ENCODE results near the gene FGA. TPM values are rescaled to one million over a fixed set of nuclear protein-coding genes. Genes with fewer than 3 reads are reported as not detected.

Gene FGA
- total RNA-seq, 1 experiment from 2014 or later: not detected

- CTCF ChIA-PET: interaction anchor here (0.6 kb wide), 2 partner anchors 247 to 1914 kb away, joined by 3 read pairs; no protein-coding TSS in a partner anchor
- POLR2A ChIA-PET (ENCODE audit: unreplicated experiment): no interaction called here
- H3K79me2 ChIP-seq (ENCODE audit: low read depth): no peaks in the 10 kb centered on the region
- TF ChIP-seq CTCF (conservative IDR thresholded peaks at IDR 0.05) (no peak), EZH2 (IDR thresholded peaks at IDR 0.05; ENCODE audit: low read depth) (no peak)
- no TSS peak for BruUV-seq (replicated peaks)
- H3K36me3 ChIP-seq (ENCODE audit: low read depth): no peaks in the 10 kb centered on the region
- no peak overlapping the region for H3K4me2 ChIP-seq
- no peak overlapping the region for H3K27ac ChIP-seq
- intact Hi-C loops (cut with micrococcal nuclease; ENCODE audit: unreplicated experiment): no loop called here
- no peak overlapping the region for H3K4me3 ChIP-seq
- no peaks in the 10 kb centered on the region for H3K4me1 ChIP-seq (replicated peaks; ENCODE audit: insufficient read depth)
- H4K20me1 ChIP-seq (ENCODE audit: insufficient read depth): no peaks in the 10 kb centered on the region
- H3F3A ChIP-seq (ENCODE audit: insufficient read depth, low read depth): no peaks in the 10 kb centered on the region
- DNase-seq: no peak
- H3K27me3 ChIP-seq (ENCODE audit: insufficient read depth, low read depth): no peaks in the 10 kb centered on the region
- no peaks in the 10 kb centered on the region for H3K9me2 ChIP-seq (ENCODE audit: insufficient read depth)
- no peaks in the 10 kb centered on the region for H3K9me3 ChIP-seq (ENCODE audit: insufficient read depth, low read depth)
- no peak overlapping the region for H2AFZ ChIP-seq
Measured at GRCh38 chr4:154566639-154567204, 23.8 kb downstream of the FGA start.

GRCh38 chr4:154565704-154566103, 24.8 kb downstream of the FGA start:
- DNase-seq: no peak
- BruUV-seq (replicated peaks): no TSS peak
- intact Hi-C loops (cut with micrococcal nuclease; ENCODE audit: unreplicated experiment): no loop called here

GRCh38 chr4:154564311-154564710, 26.2 kb downstream of the FGA start:
- TF ChIP-seq EZH2 (IDR thresholded peaks at IDR 0.05; ENCODE audit: low read depth): no peak
- intact Hi-C loops (cut with micrococcal nuclease; ENCODE audit: unreplicated experiment): no loop called here
- no peaks in the 10 kb centered on the region for H3K9me3 ChIP-seq (ENCODE audit: insufficient read depth, low read depth)
- H4K20me1 ChIP-seq (ENCODE audit: insufficient read depth): no peaks in the 10 kb centered on the region
- no peaks in the 10 kb centered on the region for H3F3A ChIP-seq (ENCODE audit: insufficient read depth, low read depth)
- CTCF ChIA-PET: no interaction called here
- POLR2A ChIA-PET (ENCODE audit: unreplicated experiment): no interaction called here
- BruUV-seq (replicated peaks): no TSS peak
- no peaks in the 10 kb centered on the region for H3K79me2 ChIP-seq (ENCODE audit: low read depth)
- H3K4me3 ChIP-seq: no peak overlapping the region
- H3K36me3 ChIP-seq (ENCODE audit: low read depth): no peaks in the 10 kb centered on the region
- H3K27ac ChIP-seq: no peak overlapping the region
- peak in 1 of 2 experiments; percentile 51 for DNase-seq
- H3K27me3 ChIP-seq (ENCODE audit: insufficient read depth, low read depth): no peaks in the 10 kb centered on the region
- no peaks in the 10 kb centered on the region for H3K9me2 ChIP-seq (ENCODE audit: insufficient read depth)
- no peak overlapping the region for H3K4me2 ChIP-seq
- peaks cover 12% of the 10 kb centered on the region; the same call in 1 of the 2 replicates for H3K4me1 ChIP-seq (replicated peaks; ENCODE audit: insufficient read depth)
- H2AFZ ChIP-seq: no peak overlapping the region

More at GRCh38 chr4:154565704-154566103, 24.8 kb downstream of the FGA start:
- Histone ChIP-seq H3K4me3 (no peak overlapping the region), H3K4me2 (no peak overlapping the region), H3K9me3 (ENCODE audit: insufficient read depth, low read depth) (no peaks in the 10 kb centered on the region), H3K79me2 (ENCODE audit: low read depth) (no peaks in the 10 kb centered on the region), H4K20me1 (ENCODE audit: insufficient read depth) (no peaks in the 10 kb centered on the region), H3K4me1 (replicated peaks; ENCODE audit: insufficient read depth) (peaks cover 5% of the 10 kb centered on the region; the same call in 1 of the 2 replicates), H3F3A (ENCODE audit: insufficient read depth, low read depth) (no peaks in the 10 kb centered on the region), H3K27me3 (ENCODE audit: insufficient read depth, low read depth) (no peaks in the 10 kb centered on the region), H2AFZ (no peak overlapping the region), H3K36me3 (ENCODE audit: low read depth) (no peaks in the 10 kb centered on the region), H3K27ac (no peak overlapping the region), H3K9me2 (ENCODE audit: insufficient read depth) (no peaks in the 10 kb centered on the region)
- no peak for TF ChIP-seq EZH2 (IDR thresholded peaks at IDR 0.05; ENCODE audit: low read depth)
- no peak for TF ChIP-seq CTCF (conservative IDR thresholded peaks at IDR 0.05)
- ChIA-PET POLR2A (ENCODE audit: unreplicated experiment) (no interaction called here), CTCF (no interaction called here)
